WTC11 (cell line): ENCODE data around the gene FAM177B. TPM values are rescaled to one million over a fixed set of nuclear protein-coding genes. Genes with fewer than 3 reads are reported as not detected.

Experiments used
- ATAC-seq: fragments of 200-7000 bp; cut with Tn5 transposase; 2 replicates; pipeline ENCODE4 v1.10.0; 2021; ENCODE audit warnings: mild to moderate bottlenecking, moderate library complexity
- CTCF ChIA-PET: fragments of 300-600 bp; sonication (Branson Sonifier 250); formaldehyde crosslinking; loops from one replicate; lab custom pipeline; 2021; ENCODE audit warnings: antibody characterized with exemption; lab: Charles Lee
- POLR2A ChIA-PET: fragments of 350-600 bp; sonication (Branson Sonifier 250); formaldehyde crosslinking; loops from one replicate; lab custom pipeline; 2021; ENCODE audit warnings: antibody characterized with exemption; lab: Charles Lee
- DNase-seq: peaks from one replicate; pipeline ENCODE4 v3.0.0; 2021; ENCODE audit warnings: low spot score
- H3K27ac Mint-ChIP-seq: 2 replicates; pipeline ENCODE4 v1.8.0; 2021; ENCODE audit warnings: mixed read lengths
- H3K27me3 Mint-ChIP-seq: 2 replicates; pipeline ENCODE4 v1.8.0; 2021; ENCODE audit warnings: low read depth, mild to moderate bottlenecking, moderate library complexity, mixed read lengths
- H3K36me3 Mint-ChIP-seq: 2 replicates; pipeline ENCODE4 v1.8.0; 2021; ENCODE audit warnings: mixed read lengths
- H3K4me1 Mint-ChIP-seq: 2 replicates; pipeline ENCODE4 v1.8.0; 2022; ENCODE audit warnings: mixed read lengths
- H3K4me3 Mint-ChIP-seq: 2 replicates; pipeline ENCODE4 v1.8.0; 2021; ENCODE audit warnings: mild to moderate bottlenecking, moderate library complexity, mixed read lengths
- H3K9me3 Mint-ChIP-seq: 2 replicates; pipeline ENCODE4 v1.8.0; 2021; ENCODE audit warnings: mixed read lengths
- CREB1 ChIP-seq: sonication (generic); formaldehyde crosslinking; IDR thresholded peaks from 2 replicates; pipeline ENCODE4 v1.8.0; 2023; ENCODE audit warnings: mild to moderate bottlenecking, missing genetic modification reagents
- ESRRA ChIP-seq: sonication (generic); formaldehyde crosslinking; IDR thresholded peaks from 2 replicates; pipeline ENCODE4 v1.8.1; 2022; ENCODE audit warnings: mild to moderate bottlenecking, missing genetic modification reagents, borderline replicate concordance
- FOXP1 ChIP-seq: sonication (generic); formaldehyde crosslinking; IDR thresholded peaks from 2 replicates; pipeline ENCODE4 v1.8.0; 2022; ENCODE audit warnings: missing genetic modification reagents, mild to moderate bottlenecking, moderate library complexity, borderline replicate concordance
- GABPB1 ChIP-seq: sonication (generic); formaldehyde crosslinking; IDR thresholded peaks from 2 replicates; pipeline ENCODE4 v1.8.1; 2023; ENCODE audit warnings: mild to moderate bottlenecking, missing genetic modification reagents
- HMGA2 ChIP-seq: fragments of 250-450 bp; sonication (Bioruptor Pico); IDR thresholded peaks from 2 replicates; pipeline ENCODE4 v1.4.0; 2021; ENCODE audit warnings: mild to moderate bottlenecking, moderate library complexity
- JUN ChIP-seq: sonication (generic); formaldehyde crosslinking; IDR thresholded peaks from 2 replicates; pipeline ENCODE4 v1.8.0; 2023; ENCODE audit warnings: mild to moderate bottlenecking, missing genetic modification reagents
- PRRX2 ChIP-seq: fragments of 250-450 bp; sonication (Bioruptor Pico); IDR thresholded peaks from 2 replicates; pipeline ENCODE4 v1.8.0; 2021; ENCODE audit warnings: mild to moderate bottlenecking
- RORB ChIP-seq: fragments of 250-450 bp; sonication (Bioruptor Pico); IDR thresholded peaks from 2 replicates; pipeline ENCODE4 v1.9.0; 2021; ENCODE audit warnings: mild to moderate bottlenecking
- SMAD4 ChIP-seq: sonication (generic); formaldehyde crosslinking; IDR thresholded peaks from 2 replicates; pipeline ENCODE4 v1.8.0; 2022; ENCODE audit warnings: mild to moderate bottlenecking, missing genetic modification reagents
- SP1 ChIP-seq: sonication (generic); formaldehyde crosslinking; conservative IDR thresholded peaks from 2 replicates; pipeline ENCODE4 v1.8.1; 2022; ENCODE audit warnings: missing genetic modification reagents
- ZNF138 ChIP-seq: sonication (generic); formaldehyde crosslinking; conservative IDR thresholded peaks from 2 replicates; pipeline ENCODE4 v1.8.1; 2022; ENCODE audit warnings: mild to moderate bottlenecking, moderate library complexity, missing genetic modification reagents
- ZNF671 ChIP-seq: fragments of 250-450 bp; sonication (Bioruptor Pico); IDR thresholded peaks from 2 replicates; pipeline ENCODE4 v1.8.0; 2021; ENCODE audit warnings: mild to moderate bottlenecking
- total RNA-seq: library from RNA; stranded (reverse); gene quantifications from 3 replicates; pipeline ENCODE4 v1.2.3, GENCODE V29; 2021
- TF ChIP-seq, protein P1 (sequence below): sonication (generic); formaldehyde crosslinking; IDR thresholded peaks from 2 replicates; pipeline ENCODE4 v1.8.0; 2022; ENCODE audit warnings: missing genetic modification reagents
- TF ChIP-seq, protein P2 (sequence below): sonication (generic); formaldehyde crosslinking; IDR thresholded peaks from 2 replicates; pipeline ENCODE4 v1.8.1; 2022; ENCODE audit warnings: mild to moderate bottlenecking, moderate library complexity, missing genetic modification reagents
- TF ChIP-seq, protein P3 (sequence below): sonication (generic); formaldehyde crosslinking; IDR thresholded peaks from 2 replicates; pipeline ENCODE4 v1.8.1; 2022; ENCODE audit warnings: mild to moderate bottlenecking, missing genetic modification reagents, moderate library complexity, borderline replicate concordance
- TF ChIP-seq, protein P4 (sequence below): sonication (generic); formaldehyde crosslinking; IDR thresholded peaks from 2 replicates; pipeline ENCODE4 v1.8.1; 2022; ENCODE audit warnings: low read depth, mild to moderate bottlenecking, moderate library complexity, missing genetic modification reagents, borderline replicate concordance
- TF ChIP-seq, protein P5 (sequence below): sonication (generic); formaldehyde crosslinking; IDR thresholded peaks from 2 replicates; pipeline ENCODE4 v1.8.1; 2023; ENCODE audit warnings: mild to moderate bottlenecking, missing genetic modification reagents
- TF ChIP-seq, protein P6 (sequence below): sonication (generic); formaldehyde crosslinking; IDR thresholded peaks from 2 replicates; pipeline ENCODE4 v1.8.1; 2023; ENCODE audit warnings: mild to moderate bottlenecking, missing genetic modification reagents, moderate library complexity
- TF ChIP-seq, protein P7 (sequence below): sonication (generic); formaldehyde crosslinking; IDR thresholded peaks from 2 replicates; pipeline ENCODE4 v1.8.0; 2022; ENCODE audit warnings: mild to moderate bottlenecking, missing genetic modification reagents
- TF ChIP-seq, protein P8 (sequence below): sonication (generic); formaldehyde crosslinking; IDR thresholded peaks from 2 replicates; pipeline ENCODE4 v1.8.0; 2022; ENCODE audit warnings: mild to moderate bottlenecking, missing genetic modification reagents

The FAM177B gene
- total RNA-seq, 1 experiment from 2014 or later = not detected

DNA sequence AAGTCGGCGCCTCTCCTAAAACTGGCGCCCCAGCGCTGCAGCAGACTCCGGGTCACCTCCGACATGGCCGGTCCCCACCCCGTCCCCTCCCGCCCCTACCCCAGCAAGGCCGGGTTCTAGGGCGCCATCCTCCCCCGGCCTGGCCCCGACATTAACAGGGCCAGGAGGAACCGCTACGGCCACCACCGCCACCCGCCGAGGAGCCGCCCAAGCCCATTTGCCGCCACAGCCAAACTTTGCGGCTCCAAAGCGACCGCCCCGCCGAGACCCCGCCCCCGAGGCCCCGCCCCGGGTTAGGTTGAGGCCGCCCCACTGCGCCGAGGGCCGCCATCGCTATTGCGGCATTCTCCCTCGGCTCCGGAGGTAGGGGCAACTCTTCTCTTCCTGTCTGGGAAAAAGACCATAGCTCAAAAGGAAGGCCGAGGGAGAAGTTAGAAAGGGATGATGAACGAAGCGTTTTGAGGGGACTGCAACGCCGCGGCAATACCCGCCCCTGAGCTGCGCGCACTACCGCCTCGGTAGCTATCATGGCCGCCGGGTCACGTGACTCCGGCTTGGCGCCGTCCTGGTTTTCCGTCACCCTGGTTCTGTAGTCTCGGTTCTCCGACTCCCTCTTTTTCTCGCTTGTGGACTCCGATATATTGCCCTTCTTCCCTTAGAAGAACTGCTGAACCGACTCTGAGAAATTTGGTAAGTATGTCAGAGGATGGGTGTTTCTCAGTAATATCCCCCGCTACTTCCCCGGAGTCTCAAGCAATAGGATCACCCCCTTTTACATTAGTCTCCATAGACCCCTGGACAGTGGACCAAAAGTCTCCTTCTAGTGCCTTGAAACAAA is 24.5 kb upstream of the FAM177B start, which contains the start of the genes AIDA and BROX:
TSS of gene AIDA (minus strand) at position 239 of the 838 bp plus-strand sequence. CDS start at position 65, 174 bp downstream.
TSS of gene BROX (plus strand) at position 312 of the 838 bp plus-strand sequence. CDS start 3,136 bp downstream, outside the sequence.
- CTCF ChIA-PET = interaction anchor here (1.8 kb wide), 1 partner anchor 378 kb away, joined by 6 read pairs; no protein-coding TSS in a partner anchor
- H3K27ac Mint-ChIP-seq = peak within 1 kb of the TSS; percentile 98

More for the DNA sequence above, 24.5 kb upstream of the FAM177B start, which contains the start of the genes AIDA and BROX:
- H3K9me3 Mint-ChIP-seq = no peaks in the 10 kb centered on the region
- H3K4me3 Mint-ChIP-seq = peak within 1 kb of the TSS; percentile 94
- H3K27me3 Mint-ChIP-seq = no peaks in the 10 kb centered on the region
- H3K4me1 Mint-ChIP-seq = peaks cover 16% of the 10 kb centered on the region
- H3K36me3 Mint-ChIP-seq = peaks cover 3% of the 10 kb centered on the region; the same call in 1 of the 2 replicates
- DNase-seq (peak; percentile 94), ATAC-seq (peak; percentile 80)
- POLR2A ChIA-PET = interaction anchor here (1.3 to 1.7 kb wide), 2 partner anchors 24 to 69 kb away, joined by 4 to 6 read pairs; partner anchors contain the start of gene FAM177B
- TF ChIP-seq ESRRA = no peak
- TF ChIP-seq HMGA2 (CRISPR knock-in tag) = no peak
- 0 out of 2 replicates have a peak, but pooled peaks have one; percentile 9 for TF ChIP-seq GABPB1
- TF ChIP-seq, protein P1, sequence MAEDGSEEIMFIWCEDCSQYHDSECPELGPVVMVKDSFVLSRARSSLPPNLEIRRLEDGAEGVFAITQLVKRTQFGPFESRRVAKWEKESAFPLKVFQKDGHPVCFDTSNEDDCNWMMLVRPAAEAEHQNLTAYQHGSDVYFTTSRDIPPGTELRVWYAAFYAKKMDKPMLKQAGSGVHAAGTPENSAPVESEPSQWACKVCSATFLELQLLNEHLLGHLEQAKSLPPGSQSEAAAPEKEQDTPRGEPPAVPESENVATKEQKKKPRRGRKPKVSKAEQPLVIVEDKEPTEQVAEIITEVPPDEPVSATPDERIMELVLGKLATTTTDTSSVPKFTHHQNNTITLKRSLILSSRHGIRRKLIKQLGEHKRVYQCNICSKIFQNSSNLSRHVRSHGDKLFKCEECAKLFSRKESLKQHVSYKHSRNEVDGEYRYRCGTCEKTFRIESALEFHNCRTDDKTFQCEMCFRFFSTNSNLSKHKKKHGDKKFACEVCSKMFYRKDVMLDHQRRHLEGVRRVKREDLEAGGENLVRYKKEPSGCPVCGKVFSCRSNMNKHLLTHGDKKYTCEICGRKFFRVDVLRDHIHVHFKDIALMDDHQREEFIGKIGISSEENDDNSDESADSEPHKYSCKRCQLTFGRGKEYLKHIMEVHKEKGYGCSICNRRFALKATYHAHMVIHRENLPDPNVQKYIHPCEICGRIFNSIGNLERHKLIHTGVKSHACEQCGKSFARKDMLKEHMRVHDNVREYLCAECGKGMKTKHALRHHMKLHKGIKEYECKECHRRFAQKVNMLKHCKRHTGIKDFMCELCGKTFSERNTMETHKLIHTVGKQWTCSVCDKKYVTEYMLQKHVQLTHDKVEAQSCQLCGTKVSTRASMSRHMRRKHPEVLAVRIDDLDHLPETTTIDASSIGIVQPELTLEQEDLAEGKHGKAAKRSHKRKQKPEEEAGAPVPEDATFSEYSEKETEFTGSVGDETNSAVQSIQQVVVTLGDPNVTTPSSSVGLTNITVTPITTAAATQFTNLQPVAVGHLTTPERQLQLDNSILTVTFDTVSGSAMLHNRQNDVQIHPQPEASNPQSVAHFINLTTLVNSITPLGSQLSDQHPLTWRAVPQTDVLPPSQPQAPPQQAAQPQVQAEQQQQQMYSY (CRISPR knock-in tag) = no peak
- peak; percentile 91 for TF ChIP-seq SP1 (CRISPR knock-in tag)
- TF ChIP-seq, protein P2, sequence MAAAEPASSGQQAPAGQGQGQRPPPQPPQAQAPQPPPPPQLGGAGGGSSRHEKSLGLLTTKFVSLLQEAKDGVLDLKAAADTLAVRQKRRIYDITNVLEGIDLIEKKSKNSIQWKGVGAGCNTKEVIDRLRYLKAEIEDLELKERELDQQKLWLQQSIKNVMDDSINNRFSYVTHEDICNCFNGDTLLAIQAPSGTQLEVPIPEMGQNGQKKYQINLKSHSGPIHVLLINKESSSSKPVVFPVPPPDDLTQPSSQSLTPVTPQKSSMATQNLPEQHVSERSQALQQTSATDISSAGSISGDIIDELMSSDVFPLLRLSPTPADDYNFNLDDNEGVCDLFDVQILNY (CRISPR knock-in tag) = peak; percentile 85
- TF ChIP-seq PRRX2 (CRISPR knock-in tag) = 0 out of 2 replicates have a peak, but pooled peaks have one; percentile 51
- TF ChIP-seq, protein P3, sequence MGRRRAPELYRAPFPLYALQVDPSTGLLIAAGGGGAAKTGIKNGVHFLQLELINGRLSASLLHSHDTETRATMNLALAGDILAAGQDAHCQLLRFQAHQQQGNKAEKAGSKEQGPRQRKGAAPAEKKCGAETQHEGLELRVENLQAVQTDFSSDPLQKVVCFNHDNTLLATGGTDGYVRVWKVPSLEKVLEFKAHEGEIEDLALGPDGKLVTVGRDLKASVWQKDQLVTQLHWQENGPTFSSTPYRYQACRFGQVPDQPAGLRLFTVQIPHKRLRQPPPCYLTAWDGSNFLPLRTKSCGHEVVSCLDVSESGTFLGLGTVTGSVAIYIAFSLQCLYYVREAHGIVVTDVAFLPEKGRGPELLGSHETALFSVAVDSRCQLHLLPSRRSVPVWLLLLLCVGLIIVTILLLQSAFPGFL (CRISPR knock-in tag) = no peak
- TF ChIP-seq RORB (CRISPR knock-in tag) = no peak
- TF ChIP-seq, protein P4, sequence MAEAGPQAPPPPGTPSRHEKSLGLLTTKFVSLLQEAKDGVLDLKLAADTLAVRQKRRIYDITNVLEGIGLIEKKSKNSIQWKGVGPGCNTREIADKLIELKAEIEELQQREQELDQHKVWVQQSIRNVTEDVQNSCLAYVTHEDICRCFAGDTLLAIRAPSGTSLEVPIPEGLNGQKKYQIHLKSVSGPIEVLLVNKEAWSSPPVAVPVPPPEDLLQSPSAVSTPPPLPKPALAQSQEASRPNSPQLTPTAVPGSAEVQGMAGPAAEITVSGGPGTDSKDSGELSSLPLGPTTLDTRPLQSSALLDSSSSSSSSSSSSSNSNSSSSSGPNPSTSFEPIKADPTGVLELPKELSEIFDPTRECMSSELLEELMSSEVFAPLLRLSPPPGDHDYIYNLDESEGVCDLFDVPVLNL (CRISPR knock-in tag) = peak; percentile 52; the same call in 1 of the 2 replicates
- TF ChIP-seq, protein P5, sequence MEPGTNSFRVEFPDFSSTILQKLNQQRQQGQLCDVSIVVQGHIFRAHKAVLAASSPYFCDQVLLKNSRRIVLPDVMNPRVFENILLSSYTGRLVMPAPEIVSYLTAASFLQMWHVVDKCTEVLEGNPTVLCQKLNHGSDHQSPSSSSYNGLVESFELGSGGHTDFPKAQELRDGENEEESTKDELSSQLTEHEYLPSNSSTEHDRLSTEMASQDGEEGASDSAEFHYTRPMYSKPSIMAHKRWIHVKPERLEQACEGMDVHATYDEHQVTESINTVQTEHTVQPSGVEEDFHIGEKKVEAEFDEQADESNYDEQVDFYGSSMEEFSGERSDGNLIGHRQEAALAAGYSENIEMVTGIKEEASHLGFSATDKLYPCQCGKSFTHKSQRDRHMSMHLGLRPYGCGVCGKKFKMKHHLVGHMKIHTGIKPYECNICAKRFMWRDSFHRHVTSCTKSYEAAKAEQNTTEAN (CRISPR knock-in tag) = no peak
- TF ChIP-seq, protein P6, sequence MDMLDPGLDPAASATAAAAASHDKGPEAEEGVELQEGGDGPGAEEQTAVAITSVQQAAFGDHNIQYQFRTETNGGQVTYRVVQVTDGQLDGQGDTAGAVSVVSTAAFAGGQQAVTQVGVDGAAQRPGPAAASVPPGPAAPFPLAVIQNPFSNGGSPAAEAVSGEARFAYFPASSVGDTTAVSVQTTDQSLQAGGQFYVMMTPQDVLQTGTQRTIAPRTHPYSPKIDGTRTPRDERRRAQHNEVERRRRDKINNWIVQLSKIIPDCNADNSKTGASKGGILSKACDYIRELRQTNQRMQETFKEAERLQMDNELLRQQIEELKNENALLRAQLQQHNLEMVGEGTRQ (CRISPR knock-in tag) = peak; percentile 98
- TF ChIP-seq, protein P7, sequence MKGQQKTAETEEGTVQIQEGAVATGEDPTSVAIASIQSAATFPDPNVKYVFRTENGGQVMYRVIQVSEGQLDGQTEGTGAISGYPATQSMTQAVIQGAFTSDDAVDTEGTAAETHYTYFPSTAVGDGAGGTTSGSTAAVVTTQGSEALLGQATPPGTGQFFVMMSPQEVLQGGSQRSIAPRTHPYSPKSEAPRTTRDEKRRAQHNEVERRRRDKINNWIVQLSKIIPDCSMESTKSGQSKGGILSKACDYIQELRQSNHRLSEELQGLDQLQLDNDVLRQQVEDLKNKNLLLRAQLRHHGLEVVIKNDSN (CRISPR knock-in tag) = peak; percentile 98
- TF ChIP-seq ZNF671 (CRISPR knock-in tag) = no peak
- TF ChIP-seq CREB1 = no peak
- no peak for TF ChIP-seq FOXP1 (CRISPR knock-in tag)
- no peak for TF ChIP-seq SMAD4 (CRISPR knock-in tag)
- TF ChIP-seq, protein P8, sequence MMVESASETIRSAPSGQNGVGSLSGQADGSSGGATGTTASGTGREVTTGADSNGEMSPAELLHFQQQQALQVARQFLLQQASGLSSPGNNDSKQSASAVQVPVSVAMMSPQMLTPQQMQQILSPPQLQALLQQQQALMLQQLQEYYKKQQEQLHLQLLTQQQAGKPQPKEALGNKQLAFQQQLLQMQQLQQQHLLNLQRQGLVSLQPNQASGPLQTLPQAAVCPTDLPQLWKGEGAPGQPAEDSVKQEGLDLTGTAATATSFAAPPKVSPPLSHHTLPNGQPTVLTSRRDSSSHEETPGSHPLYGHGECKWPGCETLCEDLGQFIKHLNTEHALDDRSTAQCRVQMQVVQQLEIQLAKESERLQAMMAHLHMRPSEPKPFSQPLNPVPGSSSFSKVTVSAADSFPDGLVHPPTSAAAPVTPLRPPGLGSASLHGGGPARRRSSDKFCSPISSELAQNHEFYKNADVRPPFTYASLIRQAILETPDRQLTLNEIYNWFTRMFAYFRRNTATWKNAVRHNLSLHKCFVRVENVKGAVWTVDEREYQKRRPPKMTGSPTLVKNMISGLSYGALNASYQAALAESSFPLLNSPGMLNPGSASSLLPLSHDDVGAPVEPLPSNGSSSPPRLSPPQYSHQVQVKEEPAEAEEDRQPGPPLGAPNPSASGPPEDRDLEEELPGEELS (CRISPR knock-in tag) = no peak
- TF ChIP-seq JUN (CRISPR knock-in tag) = no peak
- TF ChIP-seq ZNF138 (CRISPR knock-in tag) = no peak
